ENCODE results near the gene FOS.

- no peak for TF ChIP-seq CTCF (conservative IDR thresholded peaks at IDR 0.05; ENCODE audit: low read depth, low read length)
- no peak for TF ChIP-seq POLR2A (IDR thresholded peaks at IDR 0.05; ENCODE audit: low read depth, low read length)
- TF ChIP-seq RFX5 (IDR thresholded peaks at IDR 0.05; ENCODE audit: low read depth, low read length), result no peak
- TF ChIP-seq SMC3 (IDR thresholded peaks at IDR 0.05; ENCODE audit: low read depth, low read length), result no peak
- no peak for TF ChIP-seq CHD1 (IDR thresholded peaks at IDR 0.05; ENCODE audit: low read depth, low read length)
These were observed 23.6 kb upstream of the FOS start for GRCh38 chr14:75254901-75255584.

Measured in IMR-90 (cell line).